ENCODE results near the gene SLC22A2. TPM values are rescaled to one million over a fixed set of nuclear protein-coding genes. Genes with fewer than 3 reads are reported as not detected.

Gene SLC22A2
- polyA plus RNA-seq, 1 donor (not counting 4 experiments of a cell fraction or from before 2014, with no cell fraction given) = not detected

- Histone ChIP-seq H3K27ac (ENCODE audit: control insufficient read depth, insufficient read depth, low read length) (no peak overlapping the region), H2AFZ (ENCODE audit: control insufficient read depth, low read length) (no peak overlapping the region), H3K9me3 (ENCODE audit: control insufficient read depth, low read depth, low read length) (no peaks in the 10 kb centered on the region), H3K36me3 (ENCODE audit: control insufficient read depth in 2 of 2, extremely low read depth in 1 of 2, insufficient read depth in 2 of 2, low read length in 2 of 2) (no peaks in the 10 kb centered on the region), H3K27me3 (ENCODE audit: control insufficient read depth, extremely low read depth, insufficient read depth, low read length) (no peaks in the 10 kb centered on the region), H3K4me2 (ENCODE audit: control insufficient read depth, extremely low read depth, insufficient read depth, low read depth, low read length) (no peak overlapping the region), H3K4me1 (ENCODE audit: control insufficient read depth, extremely low read depth, insufficient read depth, low read length) (no peaks in the 10 kb centered on the region), H4K20me1 (ENCODE audit: control insufficient read depth, extremely low read depth, insufficient read depth, low read length) (no peaks in the 10 kb centered on the region), H3K4me3 (ENCODE audit: control insufficient read depth in 2 of 3, extremely low read depth in 1 of 3, insufficient read depth in 2 of 3, low read depth in 1 of 3, low read length in 3 of 3) (no peak overlapping the region), H3K79me2 (ENCODE audit: control insufficient read depth, insufficient read depth, low read length) (no peaks in the 10 kb centered on the region), H3K9ac (ENCODE audit: control insufficient read depth, extremely low read depth, insufficient read depth, low read length) (no peak overlapping the region), H3K9me1 (ENCODE audit: control insufficient read depth, extremely low read depth, insufficient read depth, low read length) (no peaks in the 10 kb centered on the region)
- dilution Hi-C loops (cut with MboI; ENCODE audit: extremely low pct_ligation_motif_present, low sequenced_read_pairs) = no loop called here
- TF ChIP-seq CTCF (optimal IDR thresholded peaks at IDR 0.05 in 1 of 3, IDR thresholded peaks at IDR 0.05 in 1 of 3, conservative IDR thresholded peaks at IDR 0.05 in 1 of 3; ENCODE audit: extremely low read depth in 1 of 3, insufficient read depth in 2 of 3, low read length in 3 of 3) (no peak), EZH2 (IDR thresholded peaks at IDR 0.05; ENCODE audit: low read length) (no peak)
- DNase-seq (ENCODE audit: low read depth, low spot score) (no peak), FAIRE-seq (no peak)
Measured at GRCh38 chr6:160190973-160191372, 67.6 kb downstream of the SLC22A2 start.

GRCh38 chr6:160190081-160190480 is 68.5 kb downstream of the SLC22A2 start:
- FAIRE-seq = no peak

More at GRCh38 chr6:160190081-160190480, 68.5 kb downstream of the SLC22A2 start:
- H3K9ac ChIP-seq (ENCODE audit: control insufficient read depth, extremely low read depth, insufficient read depth, low read length) = no peak overlapping the region
- no peak overlapping the region for H3K4me3 ChIP-seq (ENCODE audit: control insufficient read depth in 2 of 3, extremely low read depth in 1 of 3, insufficient read depth in 2 of 3, low read depth in 1 of 3, low read length in 3 of 3)
- DNase-seq (ENCODE audit: low read depth, low spot score) = no peak
- H4K20me1 ChIP-seq (ENCODE audit: control insufficient read depth, extremely low read depth, insufficient read depth, low read length) = no peaks in the 10 kb centered on the region
- no peaks in the 10 kb centered on the region for H3K27me3 ChIP-seq (ENCODE audit: control insufficient read depth, extremely low read depth, insufficient read depth, low read length)
- no peak overlapping the region for H2AFZ ChIP-seq (ENCODE audit: control insufficient read depth, low read length)
- dilution Hi-C loops (cut with MboI; ENCODE audit: extremely low pct_ligation_motif_present, low sequenced_read_pairs) = no loop called here
- TF ChIP-seq CTCF (optimal IDR thresholded peaks at IDR 0.05 in 1 of 3, IDR thresholded peaks at IDR 0.05 in 1 of 3, conservative IDR thresholded peaks at IDR 0.05 in 1 of 3; ENCODE audit: extremely low read depth in 1 of 3, insufficient read depth in 2 of 3, low read length in 3 of 3) (no peak), EZH2 (IDR thresholded peaks at IDR 0.05; ENCODE audit: low read length) (no peak)
- no peaks in the 10 kb centered on the region for H3K36me3 ChIP-seq (ENCODE audit: control insufficient read depth in 2 of 2, extremely low read depth in 1 of 2, insufficient read depth in 2 of 2, low read length in 2 of 2)
- no peak overlapping the region for H3K27ac ChIP-seq (ENCODE audit: control insufficient read depth, insufficient read depth, low read length)
- no peaks in the 10 kb centered on the region for H3K79me2 ChIP-seq (ENCODE audit: control insufficient read depth, insufficient read depth, low read length)
- H3K9me1 ChIP-seq (ENCODE audit: control insufficient read depth, extremely low read depth, insufficient read depth, low read length) = no peaks in the 10 kb centered on the region
- H3K4me2 ChIP-seq (ENCODE audit: control insufficient read depth, extremely low read depth, insufficient read depth, low read depth, low read length) = no peak overlapping the region
- no peaks in the 10 kb centered on the region for H3K4me1 ChIP-seq (ENCODE audit: control insufficient read depth, extremely low read depth, insufficient read depth, low read length)
- no peaks in the 10 kb centered on the region for H3K9me3 ChIP-seq (ENCODE audit: control insufficient read depth, low read depth, low read length)

Data from keratinocyte (primary cell).